Left ventricle myocardium inferior (tissue), 1 donor: ENCODE data around the gene GMPR2. TPM values are rescaled to one million over a fixed set of nuclear protein-coding genes. Genes with fewer than 3 reads are reported as not detected.
A peak's percentile ranks its signal among the peaks of the same experiment; 100 is the strongest.

Experiments used
- DNase-seq: peaks from one replicate; pipeline ENCODE4 v3.0.0-alpha.2; 2020
- H3K27ac ChIP-seq: fragments of 200-600 bp; replicated peaks from 2 replicates; pipeline ENCODE4 v1.8.0; 2021
- H3K27me3 ChIP-seq: fragments of 200-600 bp; 2 replicates; pipeline ENCODE4 v1.8.0; 2021; ENCODE audit warnings: low read depth
- H3K36me3 ChIP-seq: fragments of 200-600 bp; 2 replicates; pipeline ENCODE4 v1.8.0; 2021
- H3K4me1 ChIP-seq: fragments of 200-600 bp; 2 replicates; pipeline ENCODE4 v1.8.0; 2021
- H3K4me3 ChIP-seq: fragments of 200-600 bp; 2 replicates; pipeline ENCODE4 v1.8.0; 2021; ENCODE audit warnings: mild to moderate bottlenecking, moderate library complexity
- H3K9me3 ChIP-seq: fragments of 200-600 bp; replicated peaks from 2 replicates; pipeline ENCODE4 v1.8.0; 2021
- CTCF ChIP-seq: fragments of 200-600 bp; IDR thresholded peaks from 2 replicates; pipeline ENCODE4 v1.8.0; 2021; ENCODE audit warnings: antibody characterized with exemption, mild to moderate bottlenecking, borderline replicate concordance
- intact Hi-C: fragments of 100-400 bp; cut with micrococcal nuclease; formaldehyde crosslinking; loops from one replicate; pipeline ENCODE4 v1.11.0; 2022
- long read RNA-seq: library from polyadenylated mRNA; unstranded; transcript quantifications from one replicate; pipeline ENCODE4 v2.0.0, GENCODE V29; 2021
- total RNA-seq: library from RNA; stranded (reverse); fragmentation: NEBNext Ultra II Directional; extraction: Animal tissue kit (Norgen Biotek cat#: 25700); gene quantifications from one replicate; pipeline ENCODE4 v1.2.1, GENCODE V29; 2021
- donor health status: DM: no; HTN: yes; CAD: no; lungs with severe emphysema.

Gene GMPR2
- 29.7 TPM for total RNA-seq
- long read RNA-seq, transcript GMPR2-203 (10 exons, 1,652 nt) = minor isoform, 5 of 32 reads
- long read RNA-seq, transcript GMPR2-223 (10 exons, 1,893 nt) = major isoform, 7 of 32 reads
- long read RNA-seq, partial matches to known transcripts = 6 of 32 reads
- long read RNA-seq, other reads (novel, unspliced or antisense) = 7 of 32 reads

DNA sequence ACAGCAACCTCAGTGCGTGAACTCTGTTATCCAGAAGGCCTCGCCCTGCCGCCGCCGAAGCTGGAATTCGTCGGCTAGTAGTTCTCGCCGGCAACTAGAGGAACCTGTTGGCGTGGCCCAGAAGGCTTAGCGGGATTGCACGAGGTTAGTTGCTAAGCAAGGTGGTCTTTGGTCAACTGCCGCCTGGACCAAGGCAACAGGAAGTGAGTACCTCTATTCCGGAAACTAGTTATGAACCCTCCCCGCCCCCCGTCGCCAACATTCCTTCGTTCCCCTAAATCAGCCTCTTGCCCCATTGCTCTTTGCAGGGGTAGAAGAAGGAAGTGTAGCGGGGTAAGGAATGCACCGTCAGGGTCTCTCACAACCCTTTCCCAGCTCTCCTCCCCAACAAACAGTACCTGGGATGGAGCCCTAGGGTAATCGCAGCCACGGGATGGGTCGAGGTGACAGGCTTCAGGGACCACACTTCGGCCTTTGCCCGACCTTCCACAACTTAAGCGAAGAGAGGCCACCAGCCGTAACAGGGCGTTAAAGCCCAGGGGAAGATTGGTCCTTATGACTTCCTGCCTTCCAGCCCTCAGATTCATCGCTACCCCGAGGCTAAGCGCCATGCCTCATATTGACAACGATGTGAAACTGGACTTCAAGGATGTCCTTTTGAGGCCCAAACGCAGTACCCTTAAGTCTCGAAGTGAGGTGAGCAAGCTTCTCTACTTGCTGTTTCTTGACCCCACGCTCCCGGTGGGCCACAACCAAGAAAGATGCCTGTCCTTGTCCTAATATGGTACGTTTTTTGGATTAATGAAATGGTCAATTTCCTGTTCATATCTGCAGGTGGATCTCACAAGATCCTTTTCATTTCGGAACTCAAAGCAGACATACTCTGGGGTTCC is at the start of gene GMPR2:
GMPR2 (plus strand) TSS at position 285 of the 893 bp plus-strand sequence; CDS start at position 610, 325 bp downstream.
- no peaks in the 10 kb centered on the region for H3K9me3 ChIP-seq
- no peaks in the 10 kb centered on the region for H3K27me3 ChIP-seq
- H3K4me1 ChIP-seq = peaks cover 60% of the 10 kb centered on the region
- intact Hi-C loops = no loop called here
- no peak for DNase-seq
- peaks cover 37% of the 10 kb centered on the region for H3K36me3 ChIP-seq
- no peak for TF ChIP-seq CTCF
- H3K4me3 ChIP-seq = peak within 1 kb of the TSS; percentile 90
- peak within 1 kb of the TSS; percentile 97 for H3K27ac ChIP-seq

GRCh38 chr14:24183014-24183481 is 49.7 kb upstream of the GMPR2 start:
- H3K36me3 ChIP-seq = peaks cover 76% of the 10 kb centered on the region
- no peak overlapping the region for H3K4me3 ChIP-seq
- no peaks in the 10 kb centered on the region for H3K27me3 ChIP-seq
- no peaks in the 10 kb centered on the region for H3K9me3 ChIP-seq
- H3K27ac ChIP-seq = no peak overlapping the region
- TF ChIP-seq CTCF = no peak
- no peak for DNase-seq
- peaks cover 25% of the 10 kb centered on the region for H3K4me1 ChIP-seq
- intact Hi-C loops = no loop called here

DNA sequence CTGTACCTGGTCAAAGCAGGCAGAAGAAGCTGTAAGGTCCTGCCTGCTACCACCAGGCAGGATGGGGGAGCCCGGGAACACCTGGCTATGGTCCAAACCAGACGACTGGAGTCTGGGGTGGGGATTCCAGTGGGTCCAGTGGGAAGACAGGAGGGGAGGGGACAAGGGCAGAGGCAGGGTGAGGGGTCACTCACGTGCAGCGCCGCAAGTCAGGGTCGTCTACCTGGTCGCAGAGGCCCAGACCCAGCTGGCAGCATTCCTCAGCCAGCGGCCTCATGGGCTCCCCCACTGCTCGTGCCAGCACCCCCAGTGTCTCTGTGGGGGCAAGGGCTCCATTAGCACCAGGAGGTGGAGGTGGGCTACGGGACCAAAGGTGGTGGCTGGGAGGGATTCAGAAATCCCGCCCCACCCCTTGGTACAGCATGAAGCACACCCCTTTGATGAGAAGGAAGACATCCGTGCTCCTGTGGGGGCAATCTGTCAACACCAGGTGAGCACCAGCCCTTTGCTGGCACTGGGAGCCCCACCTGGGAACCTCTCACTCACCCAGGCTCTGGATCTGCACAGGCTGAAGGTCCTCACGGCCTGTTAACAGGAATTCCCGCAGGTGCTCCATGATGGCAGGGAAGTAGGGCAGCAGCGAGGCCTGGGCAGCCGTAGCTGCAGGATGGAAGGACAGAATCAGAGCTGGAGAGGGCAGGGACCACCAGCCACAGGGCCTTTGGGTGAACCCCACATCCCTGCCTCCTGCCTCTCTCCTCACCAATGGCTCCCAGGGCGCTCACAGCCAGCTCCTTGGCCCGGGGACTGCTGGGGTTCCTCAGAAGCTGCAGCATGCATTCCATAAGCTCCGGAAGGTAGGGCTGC is 48.4 kb upstream of the GMPR2 start:
- DNase-seq = no peak
- H3K36me3 ChIP-seq = peaks cover 68% of the 10 kb centered on the region

DNA sequence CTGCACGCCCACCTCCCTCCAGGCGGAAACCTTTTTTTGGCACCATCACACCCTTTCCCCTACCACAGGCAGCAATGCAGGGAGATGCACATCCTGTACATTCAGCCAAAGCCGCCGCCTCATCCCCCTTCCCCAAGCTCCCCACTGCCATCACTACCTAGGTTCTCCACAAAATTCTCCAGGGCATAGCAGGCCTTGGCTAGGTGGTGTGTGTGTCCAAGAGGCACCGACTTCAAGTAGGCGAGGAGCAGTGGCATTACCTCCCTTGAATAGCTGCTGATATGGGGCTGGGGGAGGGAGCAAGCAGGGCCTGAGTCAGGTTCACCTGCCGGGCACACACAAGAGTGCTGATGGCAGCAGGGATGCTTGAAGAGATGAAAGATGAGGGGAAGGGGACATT is 47.7 kb upstream of the GMPR2 start:
- intact Hi-C loops = no loop called here
- Histone ChIP-seq H3K27me3 (no peaks in the 10 kb centered on the region), H3K9me3 (no peaks in the 10 kb centered on the region), H3K27ac (no peak overlapping the region), H3K36me3 (peaks cover 65% of the 10 kb centered on the region), H3K4me1 (peaks cover 30% of the 10 kb centered on the region), H3K4me3 (no peak overlapping the region)
- no peak for DNase-seq
- TF ChIP-seq CTCF = no peak

More for the DNA sequence above, 48.4 kb upstream of the GMPR2 start:
- no peak overlapping the region for H3K4me3 ChIP-seq
- no peaks in the 10 kb centered on the region for H3K27me3 ChIP-seq
- peaks cover 36% of the 10 kb centered on the region for H3K4me1 ChIP-seq
- no peaks in the 10 kb centered on the region for H3K9me3 ChIP-seq
- TF ChIP-seq CTCF = no peak
- intact Hi-C loops = no loop called here
- no peak overlapping the region for H3K27ac ChIP-seq

GRCh38 chr14:24185741-24186140 is 47.0 kb upstream of the GMPR2 start:
- Histone ChIP-seq H3K27me3 (no peaks in the 10 kb centered on the region), H3K4me3 (no peak overlapping the region), H3K36me3 (peaks cover 70% of the 10 kb centered on the region), H3K9me3 (no peaks in the 10 kb centered on the region), H3K4me1 (peaks cover 22% of the 10 kb centered on the region), H3K27ac (no peak overlapping the region)
- intact Hi-C loops = no loop called here
- no peak for DNase-seq
- no peak for TF ChIP-seq CTCF
